WTC11 (cell line): ENCODE results near the gene RUVBL2. TPM values are rescaled to one million over a fixed set of nuclear protein-coding genes. Genes with fewer than 3 reads are reported as not detected.

Source experiments
- ATAC-seq: fragments of 200-7000 bp; cut with Tn5 transposase; 2 replicates; pipeline ENCODE4 v1.10.0; 2021; ENCODE audit warnings: mild to moderate bottlenecking, moderate library complexity
- CTCF ChIA-PET: fragments of 300-600 bp; sonication (Branson Sonifier 250); formaldehyde crosslinking; loops from one replicate; lab custom pipeline; 2021; ENCODE audit warnings: antibody characterized with exemption; lab: Charles Lee
- POLR2A ChIA-PET: fragments of 350-600 bp; sonication (Branson Sonifier 250); formaldehyde crosslinking; loops from one replicate; lab custom pipeline; 2021; ENCODE audit warnings: antibody characterized with exemption; lab: Charles Lee
- DNase-seq: peaks from one replicate; pipeline ENCODE4 v3.0.0; 2021; ENCODE audit warnings: low spot score
- H3K27ac Mint-ChIP-seq: 2 replicates; pipeline ENCODE4 v1.8.0; 2021; ENCODE audit warnings: mixed read lengths
- H3K27me3 Mint-ChIP-seq: 2 replicates; pipeline ENCODE4 v1.8.0; 2021; ENCODE audit warnings: low read depth, mild to moderate bottlenecking, moderate library complexity, mixed read lengths
- H3K36me3 Mint-ChIP-seq: 2 replicates; pipeline ENCODE4 v1.8.0; 2021; ENCODE audit warnings: mixed read lengths
- H3K4me1 Mint-ChIP-seq: 2 replicates; pipeline ENCODE4 v1.8.0; 2022; ENCODE audit warnings: mixed read lengths
- H3K4me3 Mint-ChIP-seq: 2 replicates; pipeline ENCODE4 v1.8.0; 2021; ENCODE audit warnings: mild to moderate bottlenecking, moderate library complexity, mixed read lengths
- H3K9me3 Mint-ChIP-seq: 2 replicates; pipeline ENCODE4 v1.8.0; 2021; ENCODE audit warnings: mixed read lengths
- CREM ChIP-seq: sonication (generic); formaldehyde crosslinking; IDR thresholded peaks from 2 replicates; pipeline ENCODE4 v1.8.1; 2022; ENCODE audit warnings: mild to moderate bottlenecking, missing genetic modification reagents, moderate library complexity
- ETV6 ChIP-seq: sonication (generic); formaldehyde crosslinking; IDR thresholded peaks from 2 replicates; pipeline ENCODE4 v1.8.1; 2022; ENCODE audit warnings: mild to moderate bottlenecking, missing genetic modification reagents
- NFE2L1 ChIP-seq: sonication (generic); formaldehyde crosslinking; IDR thresholded peaks from 2 replicates; pipeline ENCODE4 v1.8.1; 2023; ENCODE audit warnings: missing genetic modification reagents
- NFYB ChIP-seq: sonication (generic); formaldehyde crosslinking; conservative IDR thresholded peaks from 2 replicates; pipeline ENCODE4 v1.8.0; 2022; ENCODE audit warnings: low read depth, missing genetic modification reagents
- NR3C1 ChIP-seq: sonication (generic); formaldehyde crosslinking; conservative IDR thresholded peaks from 2 replicates; pipeline ENCODE4 v1.8.1; 2023; ENCODE audit warnings: low read depth, mild to moderate bottlenecking, missing genetic modification reagents
- SMAD3 ChIP-seq: sonication (generic); formaldehyde crosslinking; IDR thresholded peaks from 2 replicates; pipeline ENCODE4 v1.8.0; 2022; ENCODE audit warnings: missing genetic modification reagents, mild to moderate bottlenecking, borderline replicate concordance
- SMAD4 ChIP-seq: sonication (generic); formaldehyde crosslinking; IDR thresholded peaks from 2 replicates; pipeline ENCODE4 v1.8.0; 2022; ENCODE audit warnings: mild to moderate bottlenecking, missing genetic modification reagents
- SP1 ChIP-seq: sonication (generic); formaldehyde crosslinking; conservative IDR thresholded peaks from 2 replicates; pipeline ENCODE4 v1.8.1; 2022; ENCODE audit warnings: missing genetic modification reagents
- TCF7 ChIP-seq: sonication (generic); formaldehyde crosslinking; IDR thresholded peaks from 2 replicates; pipeline ENCODE4 v1.8.0; 2022; ENCODE audit warnings: mild to moderate bottlenecking, low read depth, missing genetic modification reagents, moderate library complexity
- ZBTB21 ChIP-seq: sonication (generic); formaldehyde crosslinking; IDR thresholded peaks from 2 replicates; pipeline ENCODE4 v1.8.1; 2023; ENCODE audit warnings: mild to moderate bottlenecking, missing genetic modification reagents, borderline replicate concordance
- ZNF121 ChIP-seq: sonication (generic); formaldehyde crosslinking; IDR thresholded peaks from 2 replicates; pipeline ENCODE4 v1.8.0; 2023; ENCODE audit warnings: missing genetic modification reagents
- ZNF317 ChIP-seq: sonication (generic); formaldehyde crosslinking; IDR thresholded peaks from 2 replicates; pipeline ENCODE4 v1.8.1; 2023; ENCODE audit warnings: low read depth, mild to moderate bottlenecking, moderate library complexity, missing genetic modification reagents, borderline replicate concordance
- ZNF416 ChIP-seq: fragments of 250-450 bp; sonication (Bioruptor Pico); IDR thresholded peaks from 2 replicates; pipeline ENCODE4 v1.9.0; 2021; ENCODE audit warnings: mild to moderate bottlenecking, inconsistent platforms
- total RNA-seq: library from RNA; stranded (reverse); gene quantifications from 3 replicates; pipeline ENCODE4 v1.2.3, GENCODE V29; 2021
- TF ChIP-seq, protein P1 (sequence below): sonication (generic); formaldehyde crosslinking; IDR thresholded peaks from 2 replicates; pipeline ENCODE4 v1.8.1; 2022; ENCODE audit warnings: mild to moderate bottlenecking, missing genetic modification reagents, moderate library complexity, borderline replicate concordance
- TF ChIP-seq, protein P2 (sequence below): fragments of 250-450 bp; sonication (Bioruptor Pico); IDR thresholded peaks from 2 replicates; pipeline ENCODE4 v1.9.0; 2021; ENCODE audit warnings: mild to moderate bottlenecking
- TF ChIP-seq, protein P3 (sequence below): fragments of 200-600 bp; IDR thresholded peaks from 2 replicates; pipeline ENCODE4 v1.8.0; 2022; ENCODE audit warnings: antibody characterized with exemption
- TF ChIP-seq, protein P4 (sequence below): sonication (generic); formaldehyde crosslinking; conservative IDR thresholded peaks from 2 replicates; pipeline ENCODE4 v1.8.1; 2023; ENCODE audit warnings: mild to moderate bottlenecking, low read depth, missing genetic modification reagents, moderate library complexity
- TF ChIP-seq, protein P5 (sequence below): sonication (generic); formaldehyde crosslinking; IDR thresholded peaks from 2 replicates; pipeline ENCODE4 v1.8.0; 2022; ENCODE audit warnings: mild to moderate bottlenecking, missing genetic modification reagents

The RUVBL2 gene
- total RNA-seq, 1 experiment from 2014 or later: 178 TPM

DNA sequence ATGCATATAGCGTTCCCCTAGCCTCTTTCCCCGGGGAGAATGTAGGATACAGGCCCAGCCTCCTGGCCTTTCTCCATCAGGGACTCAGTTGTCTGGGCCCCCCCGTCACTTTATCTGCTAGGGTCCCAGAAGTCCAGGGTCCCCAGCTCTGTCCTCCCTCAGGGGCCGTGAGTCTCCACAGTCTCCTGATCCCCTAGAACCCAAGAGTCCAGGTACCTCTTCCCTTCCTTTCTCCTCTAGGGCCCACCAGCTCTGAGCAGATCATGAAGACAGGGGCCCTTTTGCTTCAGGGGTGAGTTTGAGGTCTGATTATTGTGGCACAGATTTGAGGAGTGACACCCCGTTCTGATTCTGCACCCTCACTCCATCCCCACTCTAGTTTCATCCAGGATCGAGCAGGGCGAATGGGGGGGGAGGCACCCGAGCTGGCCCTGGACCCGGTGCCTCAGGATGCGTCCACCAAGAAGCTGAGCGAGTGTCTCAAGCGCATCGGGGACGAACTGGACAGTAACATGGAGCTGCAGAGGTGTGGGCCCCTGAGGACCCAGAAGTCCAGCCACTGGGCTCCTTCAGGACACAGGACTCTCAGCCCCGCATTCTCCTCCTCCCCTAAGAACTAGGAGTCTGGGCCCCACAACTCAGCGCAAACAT lies 38.3 kb upstream of the RUVBL2 start (continued):
- no peak for TF ChIP-seq SP1
- TF ChIP-seq, all 79 proteins: peak for 0

DNA sequence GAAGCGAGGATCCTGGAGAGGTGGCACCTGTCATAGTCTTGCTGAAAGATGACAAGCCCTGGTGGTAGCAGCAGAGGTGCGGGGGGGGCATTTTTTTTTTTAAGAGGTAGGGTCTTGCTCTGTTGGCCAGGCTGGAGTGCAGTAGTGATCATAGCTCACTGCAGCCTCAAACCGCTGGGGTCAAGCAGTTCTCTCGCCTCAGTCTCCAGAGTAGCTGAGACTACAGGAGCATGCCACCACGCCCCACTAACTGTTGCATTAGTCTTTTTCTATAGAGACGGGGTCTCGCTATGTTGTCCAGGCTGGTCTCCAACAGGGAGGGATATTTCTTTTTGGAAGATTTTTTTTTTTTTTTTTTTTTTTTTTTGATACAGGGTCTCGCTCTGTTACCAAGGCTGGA lies 35.7 kb upstream of the RUVBL2 start:
- ChIA-PET CTCF (interaction anchor here (2.6 kb wide), 1 partner anchor 13 kb away, joined by 9 read pairs; no protein-coding TSS in a partner anchor), POLR2A (interaction anchor here (0.6 kb wide), 1 partner anchor 77 kb away, joined by 3 read pairs; no protein-coding TSS in a partner anchor)
- ATAC-seq (no peak), DNase-seq (no peak)
- H3K4me3 Mint-ChIP-seq: no peak overlapping the region
- peaks cover 43% of the 10 kb centered on the region for H3K36me3 Mint-ChIP-seq
- H3K4me1 Mint-ChIP-seq: peaks cover 25% of the 10 kb centered on the region
- H3K27ac Mint-ChIP-seq: no peak overlapping the region
- H3K9me3 Mint-ChIP-seq: no peaks in the 10 kb centered on the region
- TF ChIP-seq ZNF121 (CRISPR knock-in tag) (peak; percentile 95), ZNF317 (CRISPR knock-in tag) (no peak), CREM (CRISPR knock-in tag) (no peak)
- no peaks in the 10 kb centered on the region for H3K27me3 Mint-ChIP-seq

DNA sequence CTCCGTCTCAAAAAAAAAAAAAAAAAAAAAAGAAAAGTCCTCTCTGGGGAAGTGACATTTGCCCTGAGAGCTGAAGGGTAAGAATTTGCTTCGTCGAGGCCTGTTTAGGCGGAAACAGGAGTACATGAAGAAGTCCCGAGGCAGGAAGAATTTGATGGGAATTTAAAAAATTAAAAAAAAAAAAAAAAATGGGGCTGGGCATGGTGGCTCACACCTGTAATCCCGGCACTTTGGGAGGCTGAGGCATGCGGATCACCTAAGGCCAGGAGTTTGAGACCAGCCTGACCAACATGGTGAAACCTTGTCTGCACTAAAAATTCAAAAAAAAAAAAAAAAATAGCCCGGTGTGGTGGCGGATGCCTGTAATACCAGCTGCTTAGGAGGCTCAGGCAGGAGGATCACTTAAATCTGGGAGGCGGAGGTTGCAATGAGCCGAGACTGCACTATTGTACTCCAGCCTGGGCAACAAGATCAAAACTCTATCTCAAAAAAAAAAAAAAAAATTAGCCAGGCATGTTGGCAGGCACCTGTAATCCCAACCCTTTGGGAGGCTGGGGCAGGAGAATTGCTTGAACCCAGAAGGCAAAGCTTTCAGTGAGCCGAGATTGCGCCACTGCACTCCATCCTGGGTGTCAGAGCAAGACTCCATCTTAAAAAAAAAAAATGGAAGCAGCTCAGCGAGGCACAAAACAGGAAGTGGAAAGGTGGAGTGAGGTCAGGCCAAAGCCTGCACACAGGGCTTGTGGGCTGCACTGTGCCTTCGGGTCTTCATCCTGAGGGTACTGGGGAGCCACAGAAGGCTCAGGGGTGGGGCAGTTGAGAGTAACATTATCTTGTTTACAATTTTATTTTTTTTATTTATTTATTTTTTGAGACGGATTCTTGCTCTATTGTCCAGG lies 34.1 kb upstream of the RUVBL2 start:
- H3K9me3 Mint-ChIP-seq: no peaks in the 10 kb centered on the region
- DNase-seq: no peak
- TF ChIP-seq, protein P1, sequence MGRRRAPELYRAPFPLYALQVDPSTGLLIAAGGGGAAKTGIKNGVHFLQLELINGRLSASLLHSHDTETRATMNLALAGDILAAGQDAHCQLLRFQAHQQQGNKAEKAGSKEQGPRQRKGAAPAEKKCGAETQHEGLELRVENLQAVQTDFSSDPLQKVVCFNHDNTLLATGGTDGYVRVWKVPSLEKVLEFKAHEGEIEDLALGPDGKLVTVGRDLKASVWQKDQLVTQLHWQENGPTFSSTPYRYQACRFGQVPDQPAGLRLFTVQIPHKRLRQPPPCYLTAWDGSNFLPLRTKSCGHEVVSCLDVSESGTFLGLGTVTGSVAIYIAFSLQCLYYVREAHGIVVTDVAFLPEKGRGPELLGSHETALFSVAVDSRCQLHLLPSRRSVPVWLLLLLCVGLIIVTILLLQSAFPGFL (CRISPR knock-in tag): no peak
- no peak for TF ChIP-seq ETV6 (CRISPR knock-in tag)
- TF ChIP-seq SMAD3 (CRISPR knock-in tag): no peak
- TF ChIP-seq, protein P2, sequence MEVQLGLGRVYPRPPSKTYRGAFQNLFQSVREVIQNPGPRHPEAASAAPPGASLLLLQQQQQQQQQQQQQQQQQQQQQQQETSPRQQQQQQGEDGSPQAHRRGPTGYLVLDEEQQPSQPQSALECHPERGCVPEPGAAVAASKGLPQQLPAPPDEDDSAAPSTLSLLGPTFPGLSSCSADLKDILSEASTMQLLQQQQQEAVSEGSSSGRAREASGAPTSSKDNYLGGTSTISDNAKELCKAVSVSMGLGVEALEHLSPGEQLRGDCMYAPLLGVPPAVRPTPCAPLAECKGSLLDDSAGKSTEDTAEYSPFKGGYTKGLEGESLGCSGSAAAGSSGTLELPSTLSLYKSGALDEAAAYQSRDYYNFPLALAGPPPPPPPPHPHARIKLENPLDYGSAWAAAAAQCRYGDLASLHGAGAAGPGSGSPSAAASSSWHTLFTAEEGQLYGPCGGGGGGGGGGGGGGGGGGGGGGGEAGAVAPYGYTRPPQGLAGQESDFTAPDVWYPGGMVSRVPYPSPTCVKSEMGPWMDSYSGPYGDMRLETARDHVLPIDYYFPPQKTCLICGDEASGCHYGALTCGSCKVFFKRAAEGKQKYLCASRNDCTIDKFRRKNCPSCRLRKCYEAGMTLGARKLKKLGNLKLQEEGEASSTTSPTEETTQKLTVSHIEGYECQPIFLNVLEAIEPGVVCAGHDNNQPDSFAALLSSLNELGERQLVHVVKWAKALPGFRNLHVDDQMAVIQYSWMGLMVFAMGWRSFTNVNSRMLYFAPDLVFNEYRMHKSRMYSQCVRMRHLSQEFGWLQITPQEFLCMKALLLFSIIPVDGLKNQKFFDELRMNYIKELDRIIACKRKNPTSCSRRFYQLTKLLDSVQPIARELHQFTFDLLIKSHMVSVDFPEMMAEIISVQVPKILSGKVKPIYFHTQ (CRISPR knock-in tag): no peak
- TF ChIP-seq, protein P3, sequence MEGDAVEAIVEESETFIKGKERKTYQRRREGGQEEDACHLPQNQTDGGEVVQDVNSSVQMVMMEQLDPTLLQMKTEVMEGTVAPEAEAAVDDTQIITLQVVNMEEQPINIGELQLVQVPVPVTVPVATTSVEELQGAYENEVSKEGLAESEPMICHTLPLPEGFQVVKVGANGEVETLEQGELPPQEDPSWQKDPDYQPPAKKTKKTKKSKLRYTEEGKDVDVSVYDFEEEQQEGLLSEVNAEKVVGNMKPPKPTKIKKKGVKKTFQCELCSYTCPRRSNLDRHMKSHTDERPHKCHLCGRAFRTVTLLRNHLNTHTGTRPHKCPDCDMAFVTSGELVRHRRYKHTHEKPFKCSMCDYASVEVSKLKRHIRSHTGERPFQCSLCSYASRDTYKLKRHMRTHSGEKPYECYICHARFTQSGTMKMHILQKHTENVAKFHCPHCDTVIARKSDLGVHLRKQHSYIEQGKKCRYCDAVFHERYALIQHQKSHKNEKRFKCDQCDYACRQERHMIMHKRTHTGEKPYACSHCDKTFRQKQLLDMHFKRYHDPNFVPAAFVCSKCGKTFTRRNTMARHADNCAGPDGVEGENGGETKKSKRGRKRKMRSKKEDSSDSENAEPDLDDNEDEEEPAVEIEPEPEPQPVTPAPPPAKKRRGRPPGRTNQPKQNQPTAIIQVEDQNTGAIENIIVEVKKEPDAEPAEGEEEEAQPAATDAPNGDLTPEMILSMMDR: no peak
- TF ChIP-seq NFE2L1 (CRISPR knock-in tag): no peak
- TF ChIP-seq, protein P4, sequence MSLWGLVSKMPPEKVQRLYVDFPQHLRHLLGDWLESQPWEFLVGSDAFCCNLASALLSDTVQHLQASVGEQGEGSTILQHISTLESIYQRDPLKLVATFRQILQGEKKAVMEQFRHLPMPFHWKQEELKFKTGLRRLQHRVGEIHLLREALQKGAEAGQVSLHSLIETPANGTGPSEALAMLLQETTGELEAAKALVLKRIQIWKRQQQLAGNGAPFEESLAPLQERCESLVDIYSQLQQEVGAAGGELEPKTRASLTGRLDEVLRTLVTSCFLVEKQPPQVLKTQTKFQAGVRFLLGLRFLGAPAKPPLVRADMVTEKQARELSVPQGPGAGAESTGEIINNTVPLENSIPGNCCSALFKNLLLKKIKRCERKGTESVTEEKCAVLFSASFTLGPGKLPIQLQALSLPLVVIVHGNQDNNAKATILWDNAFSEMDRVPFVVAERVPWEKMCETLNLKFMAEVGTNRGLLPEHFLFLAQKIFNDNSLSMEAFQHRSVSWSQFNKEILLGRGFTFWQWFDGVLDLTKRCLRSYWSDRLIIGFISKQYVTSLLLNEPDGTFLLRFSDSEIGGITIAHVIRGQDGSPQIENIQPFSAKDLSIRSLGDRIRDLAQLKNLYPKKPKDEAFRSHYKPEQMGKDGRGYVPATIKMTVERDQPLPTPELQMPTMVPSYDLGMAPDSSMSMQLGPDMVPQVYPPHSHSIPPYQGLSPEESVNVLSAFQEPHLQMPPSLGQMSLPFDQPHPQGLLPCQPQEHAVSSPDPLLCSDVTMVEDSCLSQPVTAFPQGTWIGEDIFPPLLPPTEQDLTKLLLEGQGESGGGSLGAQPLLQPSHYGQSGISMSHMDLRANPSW: no peak
- TF ChIP-seq SMAD4: no peak
- TF ChIP-seq, protein P5, sequence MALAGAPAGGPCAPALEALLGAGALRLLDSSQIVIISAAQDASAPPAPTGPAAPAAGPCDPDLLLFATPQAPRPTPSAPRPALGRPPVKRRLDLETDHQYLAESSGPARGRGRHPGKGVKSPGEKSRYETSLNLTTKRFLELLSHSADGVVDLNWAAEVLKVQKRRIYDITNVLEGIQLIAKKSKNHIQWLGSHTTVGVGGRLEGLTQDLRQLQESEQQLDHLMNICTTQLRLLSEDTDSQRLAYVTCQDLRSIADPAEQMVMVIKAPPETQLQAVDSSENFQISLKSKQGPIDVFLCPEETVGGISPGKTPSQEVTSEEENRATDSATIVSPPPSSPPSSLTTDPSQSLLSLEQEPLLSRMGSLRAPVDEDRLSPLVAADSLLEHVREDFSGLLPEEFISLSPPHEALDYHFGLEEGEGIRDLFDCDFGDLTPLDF (CRISPR knock-in tag): no peak
- no peak for TF ChIP-seq TCF7
- TF ChIP-seq NR3C1 (CRISPR knock-in tag): no peak
- no peak for TF ChIP-seq SP1
- TF ChIP-seq ZNF416: no peak
- no peak for TF ChIP-seq NFYB (CRISPR knock-in tag)
- no peak for TF ChIP-seq ZBTB21 (CRISPR knock-in tag)
- H3K27me3 Mint-ChIP-seq: no peaks in the 10 kb centered on the region
- no peak overlapping the region for H3K4me3 Mint-ChIP-seq
- peaks cover 43% of the 10 kb centered on the region for H3K36me3 Mint-ChIP-seq
- ChIA-PET CTCF (interaction anchor here (1.2 to 2.6 kb wide), 2 partner anchors 11 to 27 kb away, joined by 4 to 9 read pairs; partner anchors contain the start of gene DHDH), POLR2A (interaction anchor here (0.6 kb wide), 1 partner anchor 101 kb away, joined by 3 read pairs; no protein-coding TSS in a partner anchor)
- no peak overlapping the region for H3K27ac Mint-ChIP-seq
- no peak for ATAC-seq
- peaks cover 36% of the 10 kb centered on the region for H3K4me1 Mint-ChIP-seq
